IPS DF 4.7 (cell line): ENCODE measurements around the gene ICA1.
"Not testable (repeated sequence)": the region's sequence is repeated elsewhere in the genome, so short reads cannot be mapped to it uniquely, and the experiment has no call there.

Experiments used
- DNase-seq: peaks from one replicate; pipeline ENCODE4 v3.0.0-alpha.2; 2013; ENCODE audit warnings: low spot score; ENCODE audit errors: extremely low read depth

ICA1 gene

GRCh38 chr7:8261711-8262695 lies at the start of gene ICA1:
Gene ICA1, minus strand, starts transcription at chr7:8262167. Its CDS starts 26,241 bp downstream, at chr7:8235926.
- no peak for DNase-seq

DNA sequence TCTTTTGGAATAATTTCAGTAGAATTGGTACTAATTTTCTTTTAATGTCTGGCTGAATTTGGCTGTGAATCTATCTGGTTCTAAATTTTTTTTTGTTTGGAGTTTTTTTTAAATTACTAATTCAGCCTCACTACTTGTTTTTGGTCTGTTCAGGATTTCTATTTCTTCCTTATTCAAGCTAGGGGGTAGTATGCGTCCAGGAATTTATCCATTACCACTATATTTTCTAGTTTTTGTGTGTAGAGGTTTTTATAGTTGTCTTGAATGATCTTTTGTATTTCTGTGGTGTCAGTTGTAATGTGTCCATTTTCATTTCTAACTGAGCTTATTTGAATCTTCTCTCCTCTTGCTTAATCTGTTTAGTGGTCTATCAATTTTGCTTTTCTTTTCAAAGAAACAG lies 48.9 kb upstream of the ICA1 start:
- no peak for DNase-seq

DNA sequence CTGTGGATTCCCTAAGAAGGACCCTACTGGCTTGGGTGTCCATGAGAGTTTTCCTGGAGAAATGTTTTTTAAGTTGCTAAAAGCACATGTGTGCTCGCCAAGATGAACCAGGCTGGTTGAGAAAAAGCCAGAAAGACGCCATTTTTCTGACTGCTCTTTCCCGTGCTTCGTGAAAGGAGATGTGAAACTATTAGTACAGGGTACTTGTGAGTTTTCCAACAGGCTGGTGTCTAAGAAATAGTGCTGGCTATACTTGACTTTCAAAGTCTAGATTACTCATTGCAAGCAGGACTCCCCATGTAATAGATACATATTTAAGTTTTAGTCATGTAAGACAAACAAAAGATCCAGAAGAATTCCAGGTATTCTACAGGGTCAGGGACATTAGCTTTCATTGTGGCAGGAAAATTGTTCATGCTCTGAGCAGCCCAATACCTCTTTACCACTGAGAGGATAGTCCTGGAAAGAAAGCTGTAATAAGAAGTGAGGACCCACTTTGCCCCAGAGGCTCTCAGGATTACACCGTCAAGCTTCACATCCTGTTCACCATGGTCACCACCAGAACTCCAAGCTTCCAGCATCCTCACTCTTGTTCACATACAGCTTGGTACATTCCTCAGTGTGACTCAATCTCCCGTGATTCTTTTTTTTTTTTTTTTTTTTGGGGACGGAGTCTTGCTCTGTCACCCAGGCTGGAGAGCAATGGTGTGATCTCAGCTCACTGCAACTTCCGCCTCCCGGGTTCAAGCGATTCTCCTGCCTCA lies 43.8 kb upstream of the ICA1 start:
- no peak for DNase-seq

GRCh38 chr7:8305104-8305503 lies 43.1 kb upstream of the ICA1 start:
- DNase-seq = no peak

GRCh38 chr7:8303904-8304528 lies 42.0 kb upstream of the ICA1 start:
- no peak for DNase-seq

- not testable (repeated sequence) for DNase-seq
Observed at GRCh38 chr7:8297023-8297422, 35.1 kb upstream of the ICA1 start.

GRCh38 chr7:8296362-8296659 lies 34.3 kb upstream of the ICA1 start:
- DNase-seq = no peak

GRCh38 chr7:8295638-8296361 lies 33.8 kb upstream of the ICA1 start:
- peak; percentile 86 for DNase-seq

DNA sequence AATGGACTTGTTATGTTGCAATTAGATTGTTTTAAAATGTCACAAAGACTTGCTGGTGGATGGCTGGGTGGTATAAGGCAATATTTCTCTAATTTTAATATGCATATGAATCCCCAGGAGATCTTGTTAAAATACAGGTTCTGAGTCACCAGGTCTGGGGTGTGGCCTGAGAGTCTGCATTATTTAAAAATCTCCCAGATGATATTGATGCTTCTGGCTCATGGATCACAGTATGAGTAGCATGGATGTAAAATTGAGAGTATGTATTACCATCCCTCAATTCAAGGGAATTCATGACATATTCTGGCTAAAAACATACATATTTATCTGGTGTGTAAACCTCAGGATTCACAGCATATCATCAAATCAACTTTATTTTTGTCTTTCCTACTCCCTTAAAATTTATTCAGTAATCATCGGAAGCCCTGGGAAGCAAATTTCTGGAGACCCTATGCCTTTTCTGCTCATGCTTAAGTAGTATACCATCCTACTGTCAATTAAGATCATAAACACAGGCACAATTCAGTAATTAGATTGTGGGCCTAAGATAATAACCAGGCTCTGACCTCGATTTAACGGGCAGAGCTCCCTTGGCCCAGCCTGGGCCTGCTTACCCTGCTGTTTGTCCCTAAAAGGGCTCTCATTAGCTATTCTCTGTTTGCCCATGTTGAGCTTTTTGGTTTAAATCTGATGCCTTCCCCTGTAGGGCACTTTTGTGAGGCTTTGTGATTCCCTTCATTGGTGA lies 29.6 kb upstream of the ICA1 start:
- no peak for DNase-seq

DNA sequence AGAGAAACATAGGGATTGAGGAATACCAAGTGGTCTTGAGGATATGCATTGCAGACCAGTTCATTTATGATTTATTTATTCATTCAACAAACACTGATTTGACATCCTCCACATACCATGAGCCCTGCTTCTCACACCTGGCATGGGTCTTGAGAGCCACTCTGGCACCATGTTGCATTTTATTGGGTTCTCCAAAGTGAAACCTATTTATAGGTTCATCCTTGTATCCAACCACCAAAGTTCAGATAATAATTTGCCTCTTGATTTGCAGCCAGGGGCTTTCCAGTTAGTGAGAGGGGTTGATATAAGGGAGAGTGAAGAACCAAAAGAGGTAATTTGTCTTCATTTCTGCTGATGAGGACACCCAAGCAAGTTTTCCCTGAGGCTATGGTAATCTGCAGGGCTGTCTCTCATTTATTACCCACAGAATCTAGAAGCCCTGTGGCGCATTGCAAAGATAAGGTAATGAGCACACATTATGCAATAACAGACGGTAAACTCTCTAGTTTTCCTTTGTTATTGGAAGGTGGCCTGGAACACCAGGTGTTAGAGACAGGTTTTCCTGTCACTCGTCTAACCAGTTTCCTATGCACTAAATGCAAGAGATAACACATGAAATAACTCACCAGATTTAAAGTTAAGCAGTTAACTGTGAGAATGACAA lies 28.8 kb upstream of the ICA1 start:
- DNase-seq = no peak

GRCh38 chr7:8286118-8286517 lies 24.2 kb upstream of the ICA1 start:
- DNase-seq = no peak

GRCh38 chr7:8285155-8285554 lies 23.2 kb upstream of the ICA1 start:
- DNase-seq = no peak

GRCh38 chr7:8284606-8285005 lies 22.6 kb upstream of the ICA1 start:
- no peak for DNase-seq

DNA sequence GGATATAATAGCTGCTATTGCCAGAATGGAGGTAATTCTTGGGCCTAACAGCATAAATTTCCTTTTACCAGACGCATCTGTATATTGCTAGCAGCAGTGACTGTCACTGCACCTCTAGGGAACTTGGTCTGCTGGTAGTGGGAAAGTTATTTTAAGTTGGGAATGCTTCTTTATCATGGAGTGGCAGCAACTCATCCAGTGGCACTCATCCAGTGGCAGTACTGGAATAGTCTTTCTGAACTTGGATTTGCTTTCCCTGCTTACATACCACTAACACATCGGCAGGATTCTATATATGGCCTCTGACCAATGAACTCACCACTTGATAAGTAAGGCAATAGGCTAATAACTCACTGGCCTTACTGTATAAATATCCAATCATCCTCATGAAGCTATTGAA lies 22.0 kb upstream of the ICA1 start:
- DNase-seq = no peak

- no peak for DNase-seq
Observed at GRCh38 chr7:8282871-8283270, 20.9 kb upstream of the ICA1 start.

DNA sequence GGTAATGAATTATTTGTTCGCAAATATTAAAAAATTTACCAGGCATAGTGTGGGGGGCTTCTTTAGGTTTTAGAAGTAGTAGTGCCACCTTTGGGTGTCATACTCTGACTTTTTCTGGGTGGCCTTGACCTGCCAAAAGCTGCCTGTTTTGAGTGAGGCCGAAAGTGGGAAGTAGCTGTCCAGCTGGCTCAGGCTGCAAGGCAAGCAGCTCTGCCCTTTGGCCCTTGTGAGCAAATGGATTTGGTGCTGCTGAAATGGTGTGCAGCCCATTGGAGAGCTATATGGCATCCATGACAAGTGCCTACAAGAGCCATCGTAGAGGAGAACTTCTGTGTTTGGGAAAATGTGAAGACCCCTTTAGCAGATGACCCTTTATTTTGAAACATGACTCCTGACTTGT lies 20.2 kb upstream of the ICA1 start:
- DNase-seq = no peak

GRCh38 chr7:8278183-8278582 lies 16.2 kb upstream of the ICA1 start:
- DNase-seq = no peak

- DNase-seq = no peak
Observed at GRCh38 chr7:8277394-8277982, 15.5 kb upstream of the ICA1 start.

DNA sequence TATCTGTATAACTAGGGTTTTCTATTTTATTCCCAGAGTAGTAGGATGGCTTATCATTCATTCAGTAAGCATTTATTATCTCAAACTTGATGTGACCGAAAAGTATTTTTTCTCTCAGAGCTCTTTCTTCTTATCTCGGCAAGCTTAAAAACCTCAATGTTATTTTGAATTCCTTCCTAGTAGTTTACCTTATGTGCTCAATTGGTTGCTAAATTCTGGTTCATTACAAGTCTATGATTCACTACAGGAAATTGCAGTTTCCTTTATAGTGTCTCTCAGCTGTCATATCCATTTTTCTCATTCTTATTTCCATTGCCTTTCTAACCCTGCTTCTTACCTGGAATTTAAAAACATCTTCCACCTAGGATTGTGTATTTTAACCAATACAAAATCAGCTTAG lies 12.6 kb upstream of the ICA1 start:
- DNase-seq = no peak

DNA sequence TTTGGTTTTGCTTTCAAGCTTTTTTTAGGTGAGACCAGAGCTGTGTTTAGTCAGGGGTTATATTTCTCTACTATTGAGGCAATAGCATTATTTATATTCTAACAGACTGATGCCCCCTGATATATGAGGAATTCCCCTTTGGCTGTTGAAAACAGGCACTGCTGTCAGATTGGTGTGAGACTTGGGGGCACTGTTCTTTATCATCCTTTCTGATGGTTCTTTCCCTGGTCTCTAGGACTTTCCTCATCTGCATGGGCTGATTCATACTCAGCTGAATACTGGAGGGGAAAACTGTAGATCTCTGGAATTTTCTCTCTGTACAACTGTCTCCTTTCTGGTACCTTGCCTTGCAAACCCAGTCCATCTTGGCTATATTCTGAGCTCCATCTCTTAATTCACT lies 10.0 kb upstream of the ICA1 start:
- DNase-seq = no peak
